MV-4-11 (cell line): ENCODE measurements around the gene CABP4.
"Not testable (repeated sequence)": the region's sequence is repeated elsewhere in the genome, so short reads cannot be mapped to it uniquely, and the experiment has no call there.

Experiments
- DNase-seq: peaks from one replicate; lab custom pipeline; 2025; lab: John Stamatoyannopoulos, UW

Gene CABP4

GRCh38 chr11:67419325-67420049 lies 35.7 kb upstream of the CABP4 start:
- no peak for DNase-seq

- DNase-seq: no peak
Observed at GRCh38 chr11:67420147-67420645, 35.0 kb upstream of the CABP4 start.

- peak; percentile 80 for DNase-seq
Observed at GRCh38 chr11:67420646-67421429, 34.3 kb upstream of the CABP4 start.

GRCh38 chr11:67421430-67422031 lies 33.6 kb upstream of the CABP4 start:
- DNase-seq: no peak

GRCh38 chr11:67422891-67423290 lies 32.3 kb upstream of the CABP4 start:
- DNase-seq: no peak

GRCh38 chr11:67423466-67423865 lies 31.7 kb upstream of the CABP4 start:
- DNase-seq: no peak

GRCh38 chr11:67423891-67424613 lies 31.1 kb upstream of the CABP4 start:
- no peak for DNase-seq

- not testable (repeated sequence) for DNase-seq
Observed at GRCh38 chr11:67427364-67427859, 27.7 kb upstream of the CABP4 start.

- DNase-seq: peak; percentile 95
Observed at GRCh38 chr11:67428052-67429001, 26.8 kb upstream of the CABP4 start, which contains the start of gene RPS6KB2. TSS of gene RPS6KB2 (plus strand) at chr11:67428494. CDS start at chr11:67428546, 52 bp downstream.

GRCh38 chr11:67429038-67429668 lies 26.0 kb upstream of the CABP4 start:
- no peak for DNase-seq

- no peak for DNase-seq
Observed at GRCh38 chr11:67429722-67430121, 25.4 kb upstream of the CABP4 start.

GRCh38 chr11:67431346-67432249 lies 23.6 kb upstream of the CABP4 start:
- no peak for DNase-seq

- no peak for DNase-seq
Observed at GRCh38 chr11:67432655-67433349, 22.4 kb upstream of the CABP4 start.

GRCh38 chr11:67433536-67434394 lies 21.4 kb upstream of the CABP4 start:
- DNase-seq: no peak

GRCh38 chr11:67434395-67434881 lies 20.7 kb upstream of the CABP4 start:
- no peak for DNase-seq

GRCh38 chr11:67435031-67435726 lies 20.0 kb upstream of the CABP4 start:
- DNase-seq: no peak
